ENCODE results near the gene MRPL16.
"Not testable (repeated sequence)": the region's sequence is repeated elsewhere in the genome, so short reads cannot be mapped to it uniquely, and the experiment has no call there.

MRPL16 gene

DNA sequence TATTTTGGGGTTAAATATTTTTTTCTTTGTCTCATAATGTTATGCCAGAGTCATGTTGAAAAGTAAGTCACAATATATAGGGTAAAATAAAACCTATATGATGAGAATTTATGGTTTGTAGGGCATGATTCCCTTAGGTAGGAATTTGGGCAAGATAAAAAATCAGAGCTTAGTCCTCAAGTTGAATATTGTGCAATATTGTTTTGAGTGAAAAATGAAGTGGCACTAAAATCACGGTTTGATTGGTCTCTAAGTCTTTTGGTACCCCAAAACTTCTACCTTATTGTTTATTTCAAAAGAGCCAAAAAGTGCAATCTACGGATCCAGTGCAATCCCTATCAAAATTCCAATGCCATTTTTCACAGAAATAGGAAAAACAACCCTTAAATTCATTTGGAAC, 1.6 kb upstream of the MRPL16 start:
- DNase-seq (ENCODE audit: low read depth in 2 of 2): no peak

DNA sequence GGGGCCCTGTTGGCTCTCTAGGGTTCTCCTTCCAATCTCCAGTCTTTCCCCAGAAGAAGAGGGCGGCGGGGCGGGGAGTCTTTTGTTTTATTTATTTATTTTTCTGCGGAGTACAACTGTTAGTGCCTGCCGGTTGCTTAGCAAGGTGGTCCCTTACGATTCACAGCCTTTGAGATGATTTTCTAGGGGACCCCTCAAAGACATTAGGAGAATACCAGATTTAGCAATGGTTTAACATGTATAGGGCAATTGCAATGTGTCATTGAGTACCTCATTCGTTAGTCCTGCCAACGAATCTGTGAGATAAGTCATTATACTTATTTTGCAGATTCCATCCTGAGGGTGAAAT, 307 bp upstream of the MRPL16 start:
- no peak for DNase-seq (ENCODE audit: low read depth in 2 of 2)

DNA sequence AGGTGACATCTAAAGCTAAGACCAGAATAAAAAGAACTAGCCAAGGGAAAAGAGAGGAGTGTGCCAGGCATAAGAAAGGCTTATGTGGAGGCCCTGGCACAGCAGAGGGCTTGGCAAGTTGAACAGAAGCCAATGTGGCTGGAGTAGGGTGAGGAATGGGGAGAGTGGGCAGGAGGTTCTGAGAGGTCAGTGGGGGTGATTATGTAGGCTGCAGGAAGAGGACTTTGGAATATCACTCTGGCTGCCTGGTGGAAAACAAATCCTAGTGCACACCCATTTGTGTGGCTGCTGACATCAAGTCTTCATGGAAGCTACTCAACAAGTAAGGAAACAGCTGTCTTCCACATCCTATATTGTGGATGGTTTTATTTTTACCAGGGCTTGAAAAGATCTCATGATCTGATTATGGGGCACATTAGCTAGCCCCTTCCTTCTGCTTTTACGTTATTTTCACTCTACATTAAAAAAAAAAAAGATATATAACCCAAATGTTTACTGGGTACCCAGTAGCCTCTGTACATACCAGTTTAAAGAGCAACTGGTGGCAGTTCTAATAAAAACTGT, 3.4 kb downstream of the MRPL16 start:
- DNase-seq (ENCODE audit: low read depth in 2 of 2): no peak

DNA sequence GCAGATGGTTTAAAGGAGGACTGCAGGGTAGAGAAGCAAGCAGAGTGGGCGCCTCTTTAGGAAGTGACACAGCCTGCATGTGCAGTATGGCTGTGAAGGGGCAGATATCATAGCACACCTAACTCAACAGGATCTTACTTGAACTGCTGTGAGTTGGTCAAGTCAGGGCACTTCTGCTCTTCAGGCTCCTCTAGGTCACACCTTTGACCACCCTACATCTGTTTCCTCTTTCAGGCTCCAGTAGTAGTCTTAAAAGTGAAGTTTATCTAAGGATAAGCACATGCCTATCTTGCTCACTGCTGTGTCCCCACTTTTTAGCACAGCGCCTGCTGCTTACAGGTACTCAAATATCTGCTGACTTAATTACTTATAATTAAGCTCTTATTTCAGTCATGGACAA, 6.5 kb downstream of the MRPL16 start:
- DNase-seq (ENCODE audit: low read depth in 2 of 2): no peak

DNA sequence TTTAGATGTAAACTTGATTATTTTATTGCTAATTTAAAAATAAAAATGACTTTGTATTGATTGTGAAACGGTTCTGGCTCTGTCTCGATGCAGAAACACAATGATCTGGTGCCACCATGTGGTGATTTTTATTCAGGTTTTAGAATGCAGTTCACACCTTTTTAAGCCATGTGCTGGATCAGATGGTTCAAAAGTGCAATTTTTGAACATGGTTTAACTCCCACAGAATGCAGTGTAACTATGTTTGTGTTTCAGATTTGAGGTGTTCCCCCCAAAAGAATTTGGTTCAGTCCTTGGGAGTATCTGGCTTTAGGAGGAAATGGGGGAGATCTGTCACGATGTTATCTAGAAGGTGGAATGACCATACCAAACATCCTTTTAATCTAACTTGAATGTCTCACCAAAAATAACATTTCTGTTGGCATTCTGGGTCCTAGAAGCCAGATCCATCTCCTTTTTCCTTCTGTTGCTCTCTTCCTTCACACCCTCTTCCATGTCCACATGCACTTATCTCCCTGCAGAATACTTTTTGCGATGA, 7.9 kb downstream of the MRPL16 start:
- no peak for DNase-seq (ENCODE audit: low read depth in 2 of 2)

DNA sequence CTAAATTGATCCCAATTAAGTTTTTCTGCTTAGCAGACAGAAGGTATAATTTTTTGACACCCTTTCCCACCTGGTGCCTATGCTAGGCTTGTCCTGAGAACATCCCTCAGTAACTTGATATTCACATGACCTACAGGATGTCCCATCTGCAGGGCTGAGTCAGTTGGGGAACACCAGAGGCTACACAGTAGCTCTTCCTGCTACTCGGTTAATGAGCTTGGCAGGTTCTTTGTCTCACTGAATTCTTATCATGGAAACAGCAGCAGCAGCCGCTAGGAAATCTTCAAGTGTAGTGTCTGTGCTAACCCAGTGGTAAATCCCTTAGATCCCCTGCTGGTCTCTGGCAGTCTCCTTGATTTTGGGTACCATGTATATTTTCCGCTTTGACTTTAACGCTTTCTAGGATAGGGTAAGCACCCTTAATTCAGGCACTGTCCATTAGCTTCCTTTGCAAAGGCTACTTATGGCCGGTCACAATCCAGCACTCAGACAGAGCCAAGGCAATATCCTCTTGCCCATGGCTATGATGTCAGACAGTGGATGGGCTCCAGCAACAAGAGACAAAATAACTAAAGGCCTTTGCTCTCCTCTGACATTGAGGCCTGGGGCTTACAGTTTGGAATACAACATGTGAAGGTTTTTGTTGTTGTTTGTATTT, 8.5 kb downstream of the MRPL16 start:
- DNase-seq (ENCODE audit: low read depth in 2 of 2): no peak

DNA sequence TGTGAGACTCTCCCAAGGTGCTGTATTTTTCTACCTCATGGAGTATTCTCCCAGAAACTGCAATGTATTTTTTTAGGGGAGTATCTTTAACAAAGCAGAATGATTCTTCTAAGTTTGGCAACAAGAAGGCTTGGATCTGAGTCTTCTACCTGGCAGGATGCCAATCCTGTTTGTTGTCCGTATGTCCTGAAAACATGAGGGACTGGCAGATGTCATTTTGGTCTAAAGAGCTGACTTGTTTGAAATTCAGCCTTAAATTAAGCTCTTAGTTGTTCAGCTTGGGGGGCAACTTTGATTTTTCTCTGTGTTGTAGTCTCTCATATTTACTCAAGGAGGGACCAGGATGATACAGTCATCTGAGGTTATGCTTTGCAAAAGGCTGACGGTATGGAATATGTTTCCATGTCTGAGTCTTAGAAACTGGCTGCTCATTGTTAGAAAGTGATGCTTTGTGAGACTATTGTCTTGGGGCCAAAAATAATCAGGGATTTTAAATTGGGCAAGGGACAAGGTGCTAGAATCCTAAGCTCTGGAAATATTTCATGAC, 9.3 kb downstream of the MRPL16 start:
- DNase-seq (ENCODE audit: low read depth in 2 of 2): no peak

DNA sequence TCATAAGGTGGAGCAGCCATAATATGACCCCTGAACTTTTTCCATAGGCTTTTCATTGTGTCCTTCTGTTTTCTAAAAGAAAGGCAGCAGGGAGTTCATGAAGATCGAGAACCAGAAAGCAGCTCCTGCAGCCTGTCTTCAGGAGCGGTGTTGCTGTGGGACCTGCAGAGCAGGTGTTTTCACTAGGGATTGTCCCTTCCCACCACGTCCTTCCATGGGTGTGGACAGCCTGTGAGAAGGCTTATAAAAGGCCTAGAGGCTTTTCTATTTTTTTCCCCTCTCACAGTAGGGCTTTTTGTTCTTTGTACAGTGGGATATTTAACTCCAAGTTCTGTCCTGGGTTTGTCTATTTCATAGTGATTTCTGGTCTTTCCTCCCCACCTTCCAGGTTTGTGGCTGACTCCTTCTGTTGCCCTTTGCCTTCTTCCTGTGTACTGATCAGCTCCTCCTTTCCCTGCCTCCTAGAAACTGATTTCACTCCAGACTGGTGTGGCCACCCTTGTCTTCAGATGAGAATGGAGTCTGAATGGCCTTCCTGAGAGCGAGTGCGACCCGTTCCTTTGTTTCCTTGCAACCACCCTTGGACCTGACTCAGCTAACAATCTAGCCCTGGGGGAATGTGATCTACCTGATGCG, 10.1 kb downstream of the MRPL16 start:
- DNase-seq (ENCODE audit: low read depth in 2 of 2): no peak

DNA sequence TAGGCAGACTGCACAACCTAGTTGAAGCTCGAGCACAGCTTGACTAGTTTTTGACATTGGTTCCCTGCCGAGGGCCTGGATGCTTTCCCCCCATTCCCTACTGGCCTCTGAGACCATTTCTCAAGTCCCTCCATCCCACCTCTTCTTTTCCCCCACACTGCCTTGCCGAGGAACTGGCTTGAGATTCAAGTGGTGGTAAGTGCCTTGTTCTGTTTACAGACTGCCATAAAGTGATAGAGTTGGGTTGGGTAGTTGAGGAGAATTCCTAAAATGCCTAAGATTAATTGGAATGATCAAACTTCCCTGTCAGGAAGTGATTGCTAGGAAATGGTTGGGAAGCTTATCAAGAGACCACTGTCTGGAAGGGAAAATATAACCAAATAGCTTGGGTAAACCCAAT, 16.2 kb downstream of the MRPL16 start:
- DNase-seq (ENCODE audit: low read depth in 2 of 2): no peak

DNA sequence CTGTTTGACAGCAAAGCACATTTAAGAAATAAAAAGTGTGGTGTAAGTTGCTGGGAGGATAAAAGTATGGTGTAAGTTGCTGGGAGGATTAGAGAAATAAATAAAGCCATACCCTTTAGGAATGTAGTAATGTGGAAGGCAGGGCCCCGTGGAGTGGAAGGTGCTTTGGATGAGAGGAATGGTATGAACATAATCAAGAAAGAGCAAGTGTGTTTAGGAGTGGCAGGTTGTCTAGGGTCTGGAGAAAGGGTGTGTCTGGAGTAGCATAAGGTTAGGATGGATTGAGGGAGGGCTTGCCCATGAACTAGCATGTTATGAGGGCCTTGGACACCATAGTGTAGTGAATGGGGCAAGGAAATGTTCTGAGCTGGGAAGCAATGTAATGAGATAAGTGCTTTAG, 18.1 kb downstream of the MRPL16 start:
- DNase-seq (ENCODE audit: low read depth in 2 of 2): no peak

DNA sequence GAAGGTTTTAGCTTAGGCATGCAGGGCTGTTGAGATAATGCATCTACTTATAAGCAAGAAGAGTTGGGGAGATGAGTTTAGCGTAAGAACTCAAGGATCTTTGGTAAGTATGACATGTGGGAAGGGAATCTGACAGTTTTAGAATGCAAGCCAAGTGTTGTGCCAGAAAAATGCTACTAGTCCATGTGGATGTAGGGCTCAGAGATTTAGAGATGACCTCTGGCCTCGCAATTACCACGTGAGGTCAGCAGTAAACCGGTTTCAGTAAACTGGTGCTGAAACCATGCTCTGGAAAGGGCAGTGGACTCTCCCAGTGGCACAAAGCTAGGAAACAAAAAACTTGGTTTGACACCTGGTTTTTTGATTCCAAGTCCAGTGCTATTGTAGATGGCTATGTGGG, 18.9 kb downstream of the MRPL16 start:
- DNase-seq (ENCODE audit: low read depth in 2 of 2): no peak

DNA sequence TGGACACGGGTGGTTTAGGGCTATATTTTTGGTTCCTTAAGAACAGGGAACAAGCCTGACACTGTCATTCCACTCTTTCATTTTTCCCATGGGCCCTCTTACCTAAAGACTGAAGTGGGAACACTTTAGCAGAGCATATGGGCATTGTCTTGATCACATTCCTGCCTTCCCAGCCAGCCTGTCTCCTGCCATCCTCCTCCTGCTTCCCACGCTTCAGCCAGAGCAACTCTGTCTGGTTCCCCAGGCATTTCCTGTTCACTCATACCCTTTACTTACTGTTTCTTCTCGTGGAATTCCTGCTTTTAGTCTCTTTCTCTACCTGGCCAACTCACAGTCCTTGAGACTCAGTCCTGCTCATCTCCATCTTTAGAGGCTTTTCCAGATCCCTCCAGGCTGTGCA, 22.8 kb downstream of the MRPL16 start:
- no peak for DNase-seq (ENCODE audit: low read depth in 2 of 2)

DNA sequence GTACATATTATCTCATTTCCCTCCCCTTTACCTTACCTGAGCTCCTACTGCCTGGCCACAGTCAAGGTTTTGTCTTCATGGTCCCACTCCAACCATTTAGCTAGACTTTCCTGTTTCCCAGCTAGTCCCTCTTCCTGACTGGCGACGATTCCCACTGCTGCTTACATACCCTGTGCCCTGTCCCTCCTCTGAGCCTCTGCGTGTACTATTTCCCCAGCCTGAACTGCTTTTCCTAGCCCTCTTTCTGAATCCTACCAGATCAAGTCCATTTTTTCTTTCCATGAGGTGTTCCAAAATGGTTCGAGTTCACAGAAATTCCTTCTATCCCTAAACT, 23.4 kb downstream of the MRPL16 start:
- no peak for DNase-seq (ENCODE audit: low read depth in 2 of 2)

DNA sequence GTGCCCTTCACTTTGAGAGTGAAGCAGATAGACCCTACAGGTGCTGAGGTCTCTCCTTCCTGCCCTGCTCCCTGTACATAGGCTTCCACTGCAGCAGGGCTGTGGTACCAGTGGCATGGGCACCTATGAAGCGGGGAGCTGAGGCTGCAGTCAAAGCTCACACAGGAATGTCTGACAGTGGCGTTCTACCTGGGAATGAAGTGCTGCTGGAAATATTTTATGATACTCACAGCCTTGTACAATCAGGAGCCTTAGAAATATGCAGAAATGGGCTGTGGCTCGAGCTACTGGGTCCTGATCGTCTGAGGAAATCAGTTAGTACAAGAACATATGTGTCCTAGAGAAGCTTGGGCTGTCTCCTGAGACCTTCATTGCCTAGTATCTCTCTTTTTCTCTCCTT, 24.8 kb downstream of the MRPL16 start:
- no peak for DNase-seq (ENCODE audit: low read depth in 2 of 2)

DNA sequence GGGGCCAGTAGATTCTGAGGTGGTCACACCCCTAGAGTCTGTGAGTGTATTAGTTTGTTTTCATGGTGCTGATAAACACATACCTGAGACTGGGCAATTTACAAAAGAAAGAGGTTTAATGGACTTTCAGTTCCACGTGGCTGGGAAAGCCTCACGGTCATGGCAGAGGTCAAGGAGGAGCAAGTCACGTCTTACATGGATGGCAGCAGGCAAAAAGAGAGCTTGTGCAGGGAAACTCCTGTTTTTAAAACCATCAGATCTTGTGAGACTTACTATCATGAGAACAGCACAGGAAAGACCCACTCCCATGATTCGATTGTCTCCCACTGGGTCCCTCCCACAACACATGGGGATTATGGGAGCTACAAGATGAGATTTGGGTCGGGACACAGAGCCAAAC, 26.1 kb downstream of the MRPL16 start:
- DNase-seq (ENCODE audit: low read depth in 2 of 2): not testable (repeated sequence)

DNA sequence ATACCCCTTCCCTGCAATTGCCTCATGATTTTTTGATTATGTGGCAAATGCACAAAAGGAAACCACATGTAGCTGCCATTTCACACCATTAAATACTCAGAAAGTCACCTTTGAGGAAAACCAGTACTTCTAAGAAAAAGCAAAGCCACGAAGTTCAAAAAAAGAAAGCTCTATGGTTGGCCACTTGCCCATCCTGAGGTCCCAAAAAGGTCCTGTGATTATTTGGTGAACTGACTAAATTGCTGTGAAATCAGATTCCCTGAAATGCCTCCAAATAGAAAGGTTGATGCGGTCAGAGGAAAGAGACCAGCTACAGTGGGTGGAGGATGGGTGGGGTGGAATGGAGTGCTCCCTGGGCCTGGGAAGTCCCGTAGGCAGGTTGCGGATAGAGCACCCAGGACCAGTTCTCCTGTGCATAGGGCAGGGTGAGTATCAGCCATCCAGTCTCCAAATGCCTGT, 26.9 kb downstream of the MRPL16 start:
- no peak for DNase-seq (ENCODE audit: low read depth in 2 of 2)

DNA sequence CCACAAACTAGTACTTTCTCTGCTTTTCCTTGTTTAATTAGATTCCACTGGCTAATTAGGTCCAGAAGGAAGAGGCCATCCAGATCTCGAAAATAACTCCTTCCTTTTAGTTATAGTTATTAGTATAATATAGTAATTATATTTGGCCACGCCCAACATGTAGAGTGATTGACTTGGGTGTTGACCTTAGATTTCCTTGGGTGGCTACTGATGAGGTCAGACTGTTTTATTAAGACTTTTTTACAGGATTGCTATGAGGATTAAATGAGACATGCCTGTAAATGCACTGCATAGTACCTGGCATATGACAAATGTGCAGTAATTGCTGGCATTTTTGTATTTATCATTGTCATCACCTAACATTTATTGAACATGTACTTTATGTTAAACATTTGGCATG, 28.5 kb downstream of the MRPL16 start:
- no peak for DNase-seq (ENCODE audit: low read depth in 2 of 2)

DNA sequence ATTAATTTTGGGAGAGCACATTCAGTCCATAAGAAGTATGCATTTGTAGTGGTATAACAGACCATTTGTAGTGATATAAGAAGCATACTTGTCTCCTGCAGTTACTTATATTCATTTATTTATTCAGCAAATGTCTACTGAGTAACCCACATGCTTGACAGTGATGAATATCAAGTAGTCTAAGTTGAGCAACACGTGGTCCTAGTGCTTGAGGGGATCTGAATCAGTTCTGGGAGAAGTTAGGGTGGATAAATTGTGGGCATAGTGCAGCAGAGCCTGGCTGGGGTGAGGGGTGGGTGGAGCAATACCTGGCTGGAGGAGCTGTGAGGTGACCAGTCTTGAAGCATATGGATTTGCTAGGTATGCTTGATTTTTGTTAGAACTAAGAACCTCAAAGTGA, 31.1 kb downstream of the MRPL16 start:
- DNase-seq (ENCODE audit: low read depth in 2 of 2): no peak

DNA sequence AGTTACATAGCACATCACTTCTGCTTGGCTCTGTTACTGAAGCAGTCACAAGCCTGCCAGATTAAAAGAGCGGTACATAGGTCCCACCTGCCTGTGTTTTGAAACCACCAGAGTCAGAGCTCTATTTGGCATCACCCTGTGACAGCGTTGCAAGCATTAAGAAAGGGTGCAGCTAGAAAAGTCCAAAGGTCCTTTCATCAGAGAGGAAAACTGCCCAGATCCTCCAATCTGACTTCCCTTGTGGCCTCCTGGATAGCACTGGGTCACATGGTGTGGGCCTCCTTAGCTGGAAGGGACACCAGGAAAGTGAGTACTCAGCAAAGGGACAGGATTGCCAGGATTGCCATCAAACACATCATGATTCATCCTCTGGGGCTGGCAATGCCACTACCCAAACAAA, 32.5 kb downstream of the MRPL16 start:
- DNase-seq (ENCODE audit: low read depth in 2 of 2): no peak

DNA sequence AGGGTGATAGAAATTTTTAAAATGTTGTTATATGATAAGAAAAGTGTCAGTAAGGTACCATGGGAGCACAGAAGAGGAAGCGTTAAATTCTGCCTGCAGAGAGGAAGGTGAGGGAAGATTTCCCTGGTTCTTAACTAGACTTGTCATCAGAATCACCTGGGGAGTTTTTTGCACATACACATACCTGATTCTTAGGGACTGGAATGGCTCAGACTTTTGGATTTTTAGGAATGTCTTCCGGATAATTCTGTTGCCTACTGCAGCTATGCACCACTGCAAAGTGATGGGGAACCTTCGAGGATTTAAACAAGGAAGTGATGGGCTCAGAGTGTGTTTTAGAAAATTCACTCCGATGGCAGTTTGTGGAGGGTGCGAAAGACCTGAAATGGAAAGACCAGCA, 33.5 kb downstream of the MRPL16 start:
- no peak for DNase-seq (ENCODE audit: low read depth in 2 of 2)

DNA sequence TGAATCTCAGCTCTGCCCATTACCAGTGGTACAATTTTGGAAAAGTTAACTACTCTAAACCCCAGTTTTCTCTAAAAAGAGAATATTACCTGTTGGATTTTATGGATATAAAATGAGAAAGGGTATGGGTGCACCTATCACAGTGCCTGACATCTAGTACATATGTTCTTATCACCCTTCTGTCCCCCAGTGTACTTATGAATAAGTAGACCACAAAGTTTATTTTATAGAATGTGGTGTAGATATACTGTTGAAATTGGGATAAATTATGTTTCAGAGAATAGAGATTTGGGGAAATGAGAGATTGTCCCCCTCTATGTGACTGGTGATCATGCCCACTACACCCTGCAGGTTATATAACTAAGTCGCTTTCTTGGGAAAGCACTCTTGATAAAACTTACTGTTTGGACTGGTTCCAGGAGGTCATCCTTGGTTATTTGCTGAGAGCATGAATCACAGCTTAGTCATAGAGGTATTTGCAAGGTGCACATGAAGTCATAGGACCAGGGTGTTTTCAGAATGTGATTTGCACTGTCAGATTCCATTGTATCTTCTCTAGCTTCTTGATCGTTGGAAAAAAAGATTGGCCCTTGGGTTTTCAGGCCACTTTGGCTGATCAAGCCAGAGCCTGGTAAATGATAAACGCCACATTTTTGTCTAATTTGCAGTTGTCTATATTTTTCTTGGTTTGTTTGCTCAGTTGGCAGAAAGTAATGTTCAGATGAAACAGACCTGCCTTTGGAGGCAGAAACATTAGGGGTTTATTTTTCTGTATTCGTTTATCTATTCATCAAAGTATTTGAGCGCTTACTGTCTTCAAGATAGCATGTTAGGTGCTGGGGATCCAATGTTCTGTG, 34.1 kb downstream of the MRPL16 start:
- DNase-seq (ENCODE audit: low read depth in 2 of 2): no peak

DNA sequence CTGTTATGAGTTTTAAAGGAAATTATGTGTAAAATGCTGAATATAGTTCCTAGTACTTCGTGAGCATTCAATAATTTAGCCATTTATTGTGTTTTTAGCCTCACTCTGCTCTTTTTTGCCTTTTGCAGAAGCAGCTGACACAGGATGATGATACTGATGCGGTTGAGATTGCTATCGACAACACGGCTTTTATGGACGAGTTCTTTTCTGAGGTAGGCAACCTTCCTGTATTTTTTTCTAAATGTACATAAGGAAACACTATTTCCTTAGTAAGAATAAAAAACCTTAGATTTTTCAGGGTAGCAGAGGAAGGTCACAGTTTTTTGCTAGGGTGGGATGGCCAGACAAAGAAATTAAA, 37.5 kb downstream of the MRPL16 start:
- DNase-seq (ENCODE audit: low read depth in 2 of 2): no peak

Measured in fibroblast of skin of left biceps (primary cell).